HCT116 (cell line): ENCODE measurements around the gene RORB. TPM values are rescaled to one million over a fixed set of nuclear protein-coding genes. Genes with fewer than 3 reads are reported as not detected.

Experiments
- ATAC-seq: fragments of 200-7000 bp; cut with Tn5 transposase; 2 replicates; pipeline ENCODE4 v1.9.1; 2020; ENCODE audit warnings: mild to moderate bottlenecking, moderate library complexity
- BruUV-seq: library from RNA; stranded (reverse); fragments of 400-500 nt; replicated peaks from 2 replicates; lab custom pipeline; 2021; lab: Mats Ljungman, UMichigan
- CTCF ChIA-PET: fragments of 300-600 bp; sonication (Branson Sonifier 250); formaldehyde crosslinking; loops from one replicate; lab custom pipeline; 2021; ENCODE audit warnings: antibody characterized with exemption; lab: Charles Lee
- POLR2A ChIA-PET: fragments of 300-600, 350-600 bp; sonication (Branson Sonifier 250); formaldehyde crosslinking; loops from one replicate; lab custom pipeline; 2021; ENCODE audit warnings: antibody characterized with exemption; lab: Charles Lee
- RAD21 ChIA-PET, 2 experiments: fragments of 300-600 bp; sonication (Branson Sonifier 250); formaldehyde crosslinking; loops; one replicate each; lab custom pipeline; 2023; ENCODE audit warnings: low total read pairs in 2 of 2; ENCODE audit not compliant: uncharacterized antibody in 2 of 2, unreplicated experiment in 2 of 2, low non-redundant PET in 1 of 2; lab: Charles Lee
- DNase-seq: peaks from one replicate; pipeline ENCODE4 v3.0.0-alpha.2; 2010; ENCODE audit warnings: low read depth, low spot score
- H2AFZ ChIP-seq: fragments of 200-600 bp; shearing (Covaris generic), sonication (generic); 2 replicates; pipeline ENCODE4 v1.6.1; 2017; ENCODE audit warnings: low read depth, mixed run types, mixed read lengths, antibody characterized with exemption, low read length; ENCODE audit not compliant: poor library complexity, severe bottlenecking
- H3K27ac ChIP-seq: 2 replicates; pipeline ENCODE4 v1.5.1; 2012; ENCODE audit warnings: low read depth, low read length
- H3K27me3 ChIP-seq: fragments of 200-600 bp; sonication (generic); 2 replicates; pipeline ENCODE4 v1.6.1; 2016; ENCODE audit warnings: mixed run types, low read length, mixed read lengths; ENCODE audit not compliant: insufficient read depth
- H3K36me3 ChIP-seq, 2 experiments: fragments of 200-500 bp in 1 of 2; fragments of 200-600 bp in 1 of 2; sonication (Bioruptor generic) in 1 of 2; sonication (generic) in 1 of 2; 2 replicates each; pipeline versions ENCODE4 v1.5.1 to v1.6.1; 2014 to 2016; ENCODE audit warnings: low read length in 2 of 2, inconsistent platforms in 1 of 2, mixed read lengths in 1 of 2, mixed run types in 1 of 2; ENCODE audit not compliant: insufficient read depth in 2 of 2, control insufficient read depth in 1 of 2
- H3K4me1 ChIP-seq, 2 experiments: fragments of 200-600 bp in 1 of 2; sonication (generic) in 1 of 2; 2 replicates each; pipeline versions ENCODE4 v1.5.1 to v1.6.1; 2012 to 2017; ENCODE audit warnings: low read length in 2 of 2, inconsistent platforms in 1 of 2, mild to moderate bottlenecking in 1 of 2, mixed read lengths in 1 of 2, mixed run types in 1 of 2, moderate library complexity in 1 of 2; ENCODE audit not compliant: insufficient read depth in 2 of 2, control insufficient read depth in 1 of 2
- H3K4me2 ChIP-seq: fragments of 200-600 bp; sonication (generic); 2 replicates; pipeline ENCODE4 v1.6.1; 2017; ENCODE audit warnings: mixed run types, low read length, mixed read lengths
- H3K4me3 ChIP-seq, 2 experiments: fragments of 200-600 bp in 1 of 2; sonication (generic) in 1 of 2; replicated peaks in 1 of 2; 2 replicates each; pipeline ENCODE4 v1.5.1; 2011 to 2016; ENCODE audit warnings: low read length in 2 of 2, control low read depth in 1 of 2, low read depth in 1 of 2, mild to moderate bottlenecking in 1 of 2, mixed read lengths in 1 of 2, mixed run types in 1 of 2
- H3K79me2 ChIP-seq: fragments of 200-600 bp; sonication (generic); 2 replicates; pipeline ENCODE4 v1.6.1; 2017; ENCODE audit warnings: mild to moderate bottlenecking, mixed run types, low read length, moderate library complexity, mixed read lengths; ENCODE audit not compliant: insufficient read depth
- H3K9ac ChIP-seq: fragments of 200-600 bp; sonication (generic); 2 replicates; pipeline ENCODE4 v1.6.1; 2016; ENCODE audit warnings: low read length, mixed read lengths
- H3K9me2 ChIP-seq: fragments of 200-600 bp; sonication (generic), shearing (Covaris generic); 2 replicates; pipeline ENCODE4 v1.6.1; 2017; ENCODE audit warnings: mixed run types, mild to moderate bottlenecking, moderate library complexity; ENCODE audit not compliant: insufficient read depth
- H3K9me3 ChIP-seq, 2 experiments: fragments of 200-500 bp in 1 of 2; fragments of 200-600 bp in 1 of 2; sonication (Bioruptor generic) in 1 of 2; sonication (generic) in 1 of 2; 2 replicates each; pipeline ENCODE4 v1.6.1; 2014 to 2017; ENCODE audit warnings: low read length in 2 of 2, mixed read lengths in 2 of 2, inconsistent platforms in 1 of 2, low read depth in 1 of 2, mild to moderate bottlenecking in 1 of 2, mixed run types in 1 of 2, moderate library complexity in 1 of 2; ENCODE audit not compliant: control insufficient read depth in 1 of 2, insufficient read depth in 1 of 2
- H4K20me1 ChIP-seq: fragments of 200-600 bp; sonication (generic), shearing (Covaris generic); 2 replicates; pipeline ENCODE4 v1.6.1; 2017; ENCODE audit warnings: mixed run types, mild to moderate bottlenecking, moderate library complexity; ENCODE audit not compliant: insufficient read depth
- ATF3 ChIP-seq: IDR thresholded peaks from 2 replicates; pipeline ENCODE4 v1.6.1; 2012
- CBX3 ChIP-seq: IDR thresholded peaks from 2 replicates; pipeline ENCODE4 v1.6.1; 2012; ENCODE audit warnings: low read depth
- EGR1 ChIP-seq: IDR thresholded peaks from 2 replicates; pipeline ENCODE4 v1.6.1; 2012; ENCODE audit warnings: low read depth
- EZH2 ChIP-seq: fragments of 200-600 bp; sonication (generic); IDR thresholded peaks from 2 replicates; pipeline ENCODE4 v1.6.1; 2017; ENCODE audit warnings: antibody characterized with exemption, mixed run types
- FOSL1 ChIP-seq: IDR thresholded peaks from 2 replicates; pipeline ENCODE4 v1.6.1; 2012; ENCODE audit warnings: low read depth
- JUND ChIP-seq: IDR thresholded peaks from 2 replicates; pipeline ENCODE4 v1.6.1; 2012
- MAX ChIP-seq: IDR thresholded peaks from 2 replicates; pipeline ENCODE4 v1.6.1; 2012
- RAD21 ChIP-seq: IDR thresholded peaks from 2 replicates; pipeline ENCODE4 v1.6.1; 2012; ENCODE audit warnings: low read depth, mild to moderate bottlenecking
- REST ChIP-seq: IDR thresholded peaks from 2 replicates; pipeline ENCODE4 v1.6.1; 2012; ENCODE audit warnings: low read depth
- SIN3A ChIP-seq: IDR thresholded peaks from 2 replicates; pipeline ENCODE4 v1.6.1; 2012; ENCODE audit warnings: low read depth
- SP1 ChIP-seq: IDR thresholded peaks from 2 replicates; pipeline ENCODE4 v1.6.1; 2012; ENCODE audit warnings: low read depth
- TCF7L2 ChIP-seq: IDR thresholded peaks from 2 replicates; pipeline ENCODE4 v1.7.0; 2011; ENCODE audit warnings: borderline replicate concordance, inconsistent platforms; ENCODE audit not compliant: insufficient read depth, insufficient read length; ENCODE audit errors: extremely low read depth
- YY1 ChIP-seq: IDR thresholded peaks from 2 replicates; pipeline ENCODE4 v1.6.1; 2011; ENCODE audit warnings: low read length, low read depth, moderate library complexity, mild to moderate bottlenecking; ENCODE audit not compliant: insufficient replicate concordance; ENCODE audit errors: extremely low read depth
- ZBTB33 ChIP-seq: IDR thresholded peaks from 2 replicates; pipeline ENCODE4 v1.6.1; 2011; ENCODE audit warnings: mild to moderate bottlenecking, low read length, moderate library complexity; ENCODE audit not compliant: insufficient replicate concordance; ENCODE audit errors: extremely low read depth
- ZFX ChIP-seq: fragments of 450-650 bp; IDR thresholded peaks from 2 replicates; pipeline ENCODE4 v1.6.1; 2017
- ZNF274 ChIP-seq: fragments of 200-500 bp; sonication (Bioruptor generic); IDR thresholded peaks from 2 replicates; pipeline ENCODE4 v1.6.1; 2014; ENCODE audit warnings: mild to moderate bottlenecking, low read depth, low read length, inconsistent platforms
- intact Hi-C: fragments of 100-400 bp; cut with micrococcal nuclease; formaldehyde crosslinking; loops from 2 replicates; pipeline ENCODE4 v1.10.0; 2022
- total RNA-seq: library from RNA; stranded (reverse); gene quantifications from one replicate; pipeline ENCODE4 v1.2.1, GENCODE V29; 2021; ENCODE audit not compliant: unreplicated experiment
- TF ChIP-seq, protein P1 (sequence below), 3 experiments: fragments of 200-600 bp in 1 of 3; sonication (generic) in 1 of 3; IDR thresholded peaks in 2 of 3; conservative IDR thresholded peaks in 1 of 3; 2 replicates each; pipeline ENCODE4 v1.5.1; 2012 to 2017; ENCODE audit warnings: low read depth in 2 of 3, low read length in 2 of 3, antibody characterized with exemption in 1 of 3, borderline replicate concordance in 1 of 3, control low read depth in 1 of 3, mild to moderate bottlenecking in 1 of 3, mixed read lengths in 1 of 3, mixed run types in 1 of 3, moderate library complexity in 1 of 3; ENCODE audit not compliant: insufficient read depth in 1 of 3

Gene RORB
- total RNA-seq, 1 experiment from 2014 or later = 0.02 TPM

DNA sequence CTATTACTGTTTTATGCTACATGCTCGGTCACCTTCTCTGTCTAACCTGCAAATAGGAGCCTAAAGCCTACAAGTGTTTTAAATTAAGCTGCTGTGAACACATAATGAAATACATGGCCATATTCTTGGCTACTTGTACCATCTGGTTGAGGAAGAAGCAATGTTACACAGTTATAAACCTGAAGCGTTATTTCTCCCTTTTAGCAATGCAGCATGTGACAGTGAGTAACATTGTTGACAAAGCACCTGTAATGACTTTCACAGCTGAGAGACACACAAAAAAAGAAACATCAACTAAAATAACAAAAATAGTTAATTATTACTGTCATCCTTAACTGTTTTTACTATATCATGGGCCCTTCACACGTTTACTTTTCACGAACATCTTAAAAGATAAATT, 146.9 kb downstream of the RORB start:
- DNase-seq (no peak), ATAC-seq (no peak)
- Histone ChIP-seq H3K79me2 (no peaks in the 10 kb centered on the region), H3K9ac (no peak overlapping the region), H2AFZ (no peak overlapping the region), H3K4me2 (no peak overlapping the region), H4K20me1 (no peaks in the 10 kb centered on the region), H3K4me3 (no peak overlapping the region), H3K9me3 (no peaks in the 10 kb centered on the region), H3K27ac (no peak overlapping the region), H3K27me3 (peaks cover 57% of the 10 kb centered on the region), H3K4me1 (no peaks in the 10 kb centered on the region), H3K36me3 (no peaks in the 10 kb centered on the region), H3K9me2 (no peaks in the 10 kb centered on the region)
- no TSS peak for BruUV-seq
- intact Hi-C loops = loop anchor here (2.0 to 10.0 kb wide), 2 partner anchors 431 to 961 kb away; no protein-coding TSS in a partner anchor
- ChIA-PET POLR2A (no interaction called here), RAD21 (no interaction called here), CTCF (interaction anchor here (0.8 to 1.2 kb wide), 2 partner anchors 1375 to 1444 kb away, joined by 3 to 4 read pairs; no protein-coding TSS in a partner anchor)
- no peak for TF ChIP-seq SP1
- no peak for TF ChIP-seq ZNF274
- no peak for TF ChIP-seq ZBTB33
- TF ChIP-seq TCF7L2 = no peak
- no peak for TF ChIP-seq SIN3A
- TF ChIP-seq, protein P1, sequence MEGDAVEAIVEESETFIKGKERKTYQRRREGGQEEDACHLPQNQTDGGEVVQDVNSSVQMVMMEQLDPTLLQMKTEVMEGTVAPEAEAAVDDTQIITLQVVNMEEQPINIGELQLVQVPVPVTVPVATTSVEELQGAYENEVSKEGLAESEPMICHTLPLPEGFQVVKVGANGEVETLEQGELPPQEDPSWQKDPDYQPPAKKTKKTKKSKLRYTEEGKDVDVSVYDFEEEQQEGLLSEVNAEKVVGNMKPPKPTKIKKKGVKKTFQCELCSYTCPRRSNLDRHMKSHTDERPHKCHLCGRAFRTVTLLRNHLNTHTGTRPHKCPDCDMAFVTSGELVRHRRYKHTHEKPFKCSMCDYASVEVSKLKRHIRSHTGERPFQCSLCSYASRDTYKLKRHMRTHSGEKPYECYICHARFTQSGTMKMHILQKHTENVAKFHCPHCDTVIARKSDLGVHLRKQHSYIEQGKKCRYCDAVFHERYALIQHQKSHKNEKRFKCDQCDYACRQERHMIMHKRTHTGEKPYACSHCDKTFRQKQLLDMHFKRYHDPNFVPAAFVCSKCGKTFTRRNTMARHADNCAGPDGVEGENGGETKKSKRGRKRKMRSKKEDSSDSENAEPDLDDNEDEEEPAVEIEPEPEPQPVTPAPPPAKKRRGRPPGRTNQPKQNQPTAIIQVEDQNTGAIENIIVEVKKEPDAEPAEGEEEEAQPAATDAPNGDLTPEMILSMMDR (IDR thresholded peaks at IDR 0.05 in 2 of 3, conservative IDR thresholded peaks at IDR 0.05 in 1 of 3; ENCODE audit: borderline replicate concordance in 1 of 3, insufficient read depth in 1 of 3, low read depth in 2 of 3, low read length in 2 of 3) = no peak
- TF ChIP-seq ZFX = no peak
- TF ChIP-seq RAD21 = no peak
- TF ChIP-seq FOSL1 = no peak
- no peak for TF ChIP-seq JUND
- no peak for TF ChIP-seq MAX
- TF ChIP-seq CBX3 = no peak
- no peak for TF ChIP-seq ATF3
- no peak for TF ChIP-seq REST
- TF ChIP-seq EGR1 = no peak
- TF ChIP-seq YY1 = no peak
- TF ChIP-seq EZH2 = no peak
